Stimulated activated CD4-positive, alpha-beta T cell treated with anti-CD3 and anti-CD28 coated beads, Interleukin-1b, Interleukin-23, amount 100 ng/mL, for 1 hour (primary cell): ENCODE data around the gene ARVCF.
A peak's percentile ranks its signal among the peaks of the same experiment; 100 is the strongest.

Experiments used
- DNase-seq, 2 donors: peaks; one replicate each; pipeline ENCODE4 v3.0.0-alpha.2; 2020; ENCODE audit warnings: low read depth in 2 of 2

ARVCF gene

GRCh38 chr22:19973551-19974267 lies 42.9 kb downstream of the ARVCF start:
- DNase-seq = no peak

DNA sequence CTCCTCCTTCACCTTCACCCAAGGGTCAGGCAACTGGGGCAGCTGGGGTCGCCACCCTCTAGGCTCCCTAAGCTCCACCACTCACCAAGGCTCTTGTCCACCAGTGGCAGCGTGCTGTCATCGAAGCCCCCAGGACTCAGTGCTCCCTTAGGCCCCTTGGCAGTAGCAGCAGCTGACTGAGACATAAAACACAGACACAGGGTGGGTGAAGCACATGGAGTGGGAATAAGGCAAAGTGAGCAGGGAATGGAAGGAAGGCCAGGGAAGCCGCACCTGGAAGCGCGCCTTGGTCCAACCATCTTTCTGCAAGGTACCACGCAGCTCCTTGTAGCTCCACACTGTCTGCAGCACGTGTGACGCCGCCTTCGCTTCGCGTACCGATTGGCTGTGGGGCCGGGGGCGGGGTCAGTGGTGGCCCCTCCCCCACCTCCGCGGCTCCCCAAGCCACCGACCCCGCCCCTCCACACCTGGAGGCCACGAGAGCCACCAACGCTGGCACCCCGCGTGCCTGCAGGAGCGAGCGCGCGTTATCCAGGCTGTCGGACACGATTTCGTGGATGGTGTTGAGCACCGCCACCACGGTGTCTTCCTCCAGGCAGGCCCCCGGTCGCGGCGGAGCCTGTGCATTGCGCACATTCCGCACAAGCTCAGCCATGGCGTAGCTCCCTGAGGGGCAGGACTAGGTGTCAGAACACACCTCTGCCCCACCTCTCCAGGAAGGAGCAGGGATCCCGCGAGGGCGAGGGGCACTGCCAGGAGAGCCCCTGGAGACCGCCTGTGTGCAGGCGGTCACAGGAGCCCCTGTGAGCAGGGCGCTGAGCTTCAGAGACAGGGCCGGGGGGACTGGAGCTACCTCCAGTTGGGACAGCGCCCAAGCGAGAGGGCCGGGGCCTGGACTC lies 43.7 kb downstream of the ARVCF start:
- no peak for DNase-seq

GRCh38 chr22:19972251-19972650 lies 44.4 kb downstream of the ARVCF start:
- DNase-seq = no peak

DNA sequence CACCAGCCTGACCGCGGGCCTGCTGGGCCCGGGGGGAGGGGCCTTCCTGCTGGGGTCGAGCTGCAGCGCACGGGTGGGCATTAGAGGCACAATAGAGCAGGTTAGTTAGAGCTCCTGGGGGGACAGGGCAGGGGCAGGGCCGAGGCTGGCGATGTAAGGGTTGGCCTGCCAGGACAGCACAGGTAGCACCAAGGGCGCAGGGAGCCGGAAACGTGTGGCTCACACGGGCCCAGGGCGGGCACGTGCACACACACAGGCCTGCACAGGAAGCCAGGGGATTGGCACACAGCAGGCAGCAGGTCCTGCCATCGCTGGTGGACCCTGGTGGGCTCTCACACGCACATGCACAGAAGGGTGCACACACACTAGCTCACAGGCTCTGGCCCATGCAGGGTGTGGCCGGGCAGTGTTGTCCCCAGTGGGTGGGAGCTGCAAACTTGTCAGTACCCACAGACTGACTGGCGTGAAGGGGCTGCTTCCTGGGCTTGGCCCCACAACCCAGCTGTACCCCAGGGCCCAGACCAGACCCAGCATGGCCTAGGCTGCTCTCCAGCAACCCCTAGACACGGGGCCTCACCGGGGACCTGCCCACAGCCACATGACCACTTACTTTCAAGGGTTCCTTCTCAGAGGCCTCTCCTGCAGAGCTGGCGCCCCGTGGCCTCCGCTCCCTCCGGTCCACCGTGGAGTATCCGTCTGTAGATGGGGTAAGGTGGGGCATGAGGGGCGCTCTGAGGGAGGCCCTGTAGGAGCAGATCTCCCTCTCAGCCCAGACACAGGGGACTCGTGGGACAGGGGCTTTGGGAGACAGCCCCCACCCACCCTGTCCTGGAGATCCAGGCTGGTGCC lies 45.1 kb downstream of the ARVCF start:
- DNase-seq = no peak

DNA sequence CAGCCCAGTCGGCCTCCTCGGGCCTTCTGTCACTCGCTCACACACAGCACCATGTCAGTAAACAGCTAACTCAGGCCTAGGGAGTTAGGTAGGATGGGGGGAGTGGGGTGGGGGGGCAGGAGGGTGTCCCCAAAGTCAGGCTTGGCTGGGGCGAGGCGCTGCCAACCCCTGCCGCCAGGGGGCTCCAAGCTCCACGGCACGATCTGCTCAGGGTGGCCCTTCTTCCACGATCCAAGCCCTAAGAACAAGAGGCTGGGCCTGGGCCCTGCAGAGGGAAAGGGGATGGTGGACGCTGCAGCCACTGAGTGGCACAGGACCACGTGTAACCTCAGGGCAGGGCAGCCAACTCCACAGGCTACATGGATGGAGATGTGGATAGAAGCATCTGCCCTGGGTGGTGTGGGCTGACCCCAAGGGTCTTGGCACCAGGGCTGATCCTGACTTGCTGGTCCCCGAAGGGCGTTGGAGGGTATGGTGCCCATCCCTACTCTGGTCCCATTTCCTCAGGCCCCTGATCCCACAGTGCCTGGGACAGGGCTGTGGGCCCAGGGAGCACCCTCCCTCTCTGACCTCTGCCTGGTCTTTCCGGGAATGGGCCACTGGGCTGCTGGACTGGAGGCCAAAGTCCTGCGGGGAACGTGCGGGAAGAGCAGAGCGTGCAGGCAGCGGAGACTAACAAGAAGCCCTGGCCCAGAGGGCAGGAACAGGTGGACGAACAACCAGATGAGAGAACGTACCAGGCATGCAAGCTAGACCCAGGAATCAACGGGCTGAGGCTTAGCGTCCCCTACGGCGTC lies 45.9 kb downstream of the ARVCF start:
- DNase-seq = peak; percentile 49 to 75

- no peak for DNase-seq
Observed at GRCh38 chr22:19970031-19970478, 46.6 kb downstream of the ARVCF start.

- no peak for DNase-seq
Observed at GRCh38 chr22:19969141-19969928, 47.3 kb downstream of the ARVCF start.

GRCh38 chr22:19968450-19968891 lies 48.2 kb downstream of the ARVCF start:
- DNase-seq = no peak

DNA sequence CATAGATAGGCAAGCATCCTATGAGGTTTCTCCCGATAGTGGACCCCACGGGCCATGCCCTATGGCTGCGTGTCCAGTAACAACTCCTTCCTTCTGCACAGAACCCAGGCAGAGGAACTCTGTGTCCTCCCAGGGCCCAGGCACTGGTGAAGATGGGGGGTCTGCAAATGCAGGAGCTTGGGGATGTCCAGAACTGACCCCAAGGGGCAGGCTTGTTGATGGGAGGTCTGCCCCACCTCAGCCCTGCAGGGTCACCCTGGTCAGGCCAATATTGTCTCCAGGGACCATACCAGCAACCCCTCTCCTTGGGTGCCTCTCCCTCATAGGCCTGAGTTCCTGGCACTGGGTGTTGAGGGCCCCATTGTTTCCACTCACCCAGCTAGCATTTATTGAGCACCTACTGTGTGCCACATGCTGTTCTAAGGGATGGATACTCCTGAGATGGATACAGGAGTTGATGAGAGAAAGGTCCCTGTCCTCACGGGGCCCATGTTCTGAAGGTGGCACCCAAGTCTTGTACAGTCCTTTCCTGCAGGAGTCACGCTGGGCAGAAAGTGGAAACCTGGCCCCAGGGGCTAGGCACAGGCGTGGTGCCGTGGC lies 48.7 kb downstream of the ARVCF start:
- DNase-seq = no peak

DNA sequence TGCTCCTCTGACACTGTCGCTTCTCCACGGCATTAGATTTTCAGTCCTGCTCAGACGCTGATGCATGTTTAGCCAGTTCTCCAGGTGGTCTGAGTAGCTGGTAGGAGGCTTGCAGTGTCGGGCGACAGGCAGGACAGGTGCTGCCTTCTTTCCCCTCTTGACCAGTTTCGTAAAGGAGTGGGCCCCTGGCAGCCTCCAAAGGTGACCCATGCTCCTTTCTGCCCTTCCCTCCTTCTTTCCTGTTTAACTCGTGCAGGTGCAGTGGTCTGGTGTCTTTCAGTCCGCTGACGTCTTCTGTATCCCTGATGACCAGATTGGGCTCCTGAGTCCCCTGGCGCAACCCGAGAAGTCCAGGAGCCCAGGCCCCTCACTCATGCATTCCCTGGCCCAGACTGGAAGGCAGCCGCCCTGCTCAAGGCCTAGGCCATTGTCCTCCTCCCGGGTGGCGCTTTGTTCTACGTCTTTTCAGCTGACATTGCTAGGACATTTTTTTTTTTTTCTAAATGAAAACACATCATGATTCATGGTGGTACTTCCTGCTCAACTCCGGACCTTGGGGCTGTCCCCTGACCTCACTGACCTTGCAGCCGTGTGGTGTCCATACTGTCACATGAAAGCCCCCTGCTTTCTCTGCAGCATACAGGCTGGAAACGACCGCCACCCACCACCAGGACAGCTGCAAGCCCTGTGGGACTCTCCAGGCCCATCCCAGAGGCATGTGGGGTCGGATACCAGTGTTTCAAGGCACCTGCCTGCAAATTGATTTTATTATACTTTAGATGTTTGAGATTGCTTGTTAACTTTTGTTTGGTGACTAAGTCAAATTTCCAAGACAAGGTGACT lies 49.5 kb downstream of the ARVCF start:
- no peak for DNase-seq

DNA sequence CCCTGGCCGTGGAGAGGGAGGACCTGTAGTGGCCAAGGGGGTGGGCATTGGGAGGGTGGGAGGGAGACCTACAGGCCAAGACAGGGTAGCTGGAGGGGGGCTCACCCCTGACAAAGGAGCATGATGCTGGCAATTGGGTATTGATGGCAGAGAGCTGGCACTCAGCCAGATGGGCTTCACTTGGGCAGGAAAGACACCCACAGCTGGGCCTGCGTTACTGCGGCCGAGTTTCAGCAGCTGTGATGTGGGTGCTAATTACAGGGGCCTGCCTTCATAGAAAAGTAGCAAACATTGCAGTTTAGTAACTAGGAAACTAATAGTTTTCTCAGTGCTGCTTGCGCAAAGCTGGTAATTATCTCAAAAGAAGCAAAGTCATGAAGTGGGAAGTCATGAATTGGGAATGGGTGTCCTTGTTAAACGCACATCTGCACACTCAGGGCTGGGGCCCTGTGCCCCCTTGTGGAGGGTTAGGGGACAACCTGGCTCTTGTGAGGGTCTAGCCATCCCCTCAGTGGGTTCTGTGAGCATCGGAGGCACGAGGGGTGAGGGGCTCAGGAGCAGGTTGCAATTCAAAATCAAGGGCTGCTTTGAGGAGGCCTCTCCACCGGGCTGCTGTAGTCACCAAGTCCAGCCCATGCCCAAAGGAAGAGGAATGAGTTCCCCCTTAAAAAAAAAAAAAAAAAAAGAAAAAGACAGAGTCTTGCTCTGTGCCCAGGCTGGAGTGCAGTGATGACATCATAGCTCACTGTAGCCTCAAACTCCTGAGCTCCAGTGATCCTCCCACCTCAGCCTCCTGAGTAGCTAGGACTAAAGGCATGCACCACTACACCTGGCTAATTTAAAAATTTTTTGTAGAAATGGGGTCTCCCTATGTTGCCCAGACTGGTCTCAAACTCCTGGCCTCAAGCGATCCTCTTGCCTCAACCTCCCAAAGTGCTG lies 50.6 kb downstream of the ARVCF start:
- no peak for DNase-seq

- DNase-seq = no peak
Observed at GRCh38 chr22:19964701-19965386, 51.8 kb downstream of the ARVCF start.

DNA sequence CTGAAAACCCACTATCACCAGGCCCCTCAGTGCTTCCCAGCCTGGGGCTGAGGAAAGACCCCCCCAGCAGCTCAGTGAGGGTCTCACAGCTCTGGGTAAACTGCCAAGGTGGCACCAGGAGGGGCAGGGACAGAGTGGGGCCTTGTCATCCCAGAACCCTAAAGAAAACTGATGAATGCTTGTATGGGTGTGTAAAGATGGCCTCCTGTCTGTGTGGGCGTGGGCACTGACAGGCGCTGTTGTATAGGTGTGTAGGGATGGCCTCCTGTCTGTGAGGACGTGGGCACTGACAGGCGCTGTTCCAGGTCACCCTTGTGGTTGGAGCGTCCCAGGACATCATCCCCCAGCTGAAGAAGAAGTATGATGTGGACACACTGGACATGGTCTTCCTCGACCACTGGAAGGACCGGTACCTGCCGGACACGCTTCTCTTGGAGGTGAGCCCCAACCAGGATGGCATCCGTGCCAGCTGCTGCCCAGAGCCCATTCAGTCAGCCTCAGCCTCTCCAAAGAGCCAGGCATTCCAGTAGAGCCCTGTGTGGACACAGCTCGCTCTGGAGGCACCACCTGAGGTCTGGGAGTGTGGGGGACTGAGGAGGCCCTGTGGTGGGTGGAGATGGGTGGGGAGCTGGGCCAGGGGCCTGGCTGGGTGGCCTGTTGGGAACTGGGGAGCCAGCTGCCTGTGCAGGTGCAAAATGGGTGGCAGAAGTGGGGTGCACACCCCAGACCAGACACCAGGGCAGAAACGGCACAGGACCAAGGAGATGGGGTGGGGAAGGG lies 52.6 kb downstream of the ARVCF start:
- no peak for DNase-seq

DNA sequence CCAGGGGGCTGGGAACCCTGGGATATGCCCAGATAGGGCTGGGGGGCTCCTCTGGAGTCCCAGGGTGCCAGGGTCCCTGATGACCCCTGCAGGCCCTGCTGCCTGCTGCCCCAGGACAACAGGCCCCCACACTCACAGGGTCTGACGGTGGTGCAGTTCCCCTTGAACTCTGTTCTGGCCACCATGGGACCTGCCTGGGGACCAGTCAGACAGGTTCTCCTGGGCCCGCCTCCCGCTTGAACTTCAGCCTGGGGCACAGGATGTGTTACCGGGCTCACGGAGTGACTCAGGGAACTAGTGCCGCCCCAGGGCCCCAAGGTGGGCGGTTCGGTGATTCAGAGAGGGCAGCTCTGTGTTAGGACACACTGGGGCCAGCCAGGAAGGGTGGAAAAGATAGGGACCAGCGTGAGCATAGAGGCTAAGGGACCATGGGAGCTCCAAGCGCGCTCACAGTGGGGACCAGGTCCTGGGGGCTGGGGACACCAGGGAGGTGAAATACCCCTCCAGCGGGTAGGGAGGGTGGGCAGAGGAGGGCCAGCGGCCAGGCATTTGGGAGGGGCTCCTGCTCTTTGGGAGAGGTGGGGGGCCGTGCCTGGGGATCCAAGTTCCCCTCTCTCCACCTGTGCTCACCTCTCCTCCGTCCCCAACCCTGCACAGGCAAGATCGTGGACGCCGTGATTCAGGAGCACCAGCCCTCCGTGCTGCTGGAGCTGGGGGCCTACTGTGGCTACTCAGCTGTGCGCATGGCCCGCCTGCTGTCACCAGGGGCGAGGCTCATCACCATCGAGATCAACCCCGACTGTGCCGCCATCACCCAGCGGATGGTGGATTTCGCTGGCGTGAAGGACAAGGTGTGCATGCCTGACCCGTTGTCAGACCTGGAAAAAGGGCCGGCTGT lies 53.5 kb downstream of the ARVCF start:
- no peak for DNase-seq

DNA sequence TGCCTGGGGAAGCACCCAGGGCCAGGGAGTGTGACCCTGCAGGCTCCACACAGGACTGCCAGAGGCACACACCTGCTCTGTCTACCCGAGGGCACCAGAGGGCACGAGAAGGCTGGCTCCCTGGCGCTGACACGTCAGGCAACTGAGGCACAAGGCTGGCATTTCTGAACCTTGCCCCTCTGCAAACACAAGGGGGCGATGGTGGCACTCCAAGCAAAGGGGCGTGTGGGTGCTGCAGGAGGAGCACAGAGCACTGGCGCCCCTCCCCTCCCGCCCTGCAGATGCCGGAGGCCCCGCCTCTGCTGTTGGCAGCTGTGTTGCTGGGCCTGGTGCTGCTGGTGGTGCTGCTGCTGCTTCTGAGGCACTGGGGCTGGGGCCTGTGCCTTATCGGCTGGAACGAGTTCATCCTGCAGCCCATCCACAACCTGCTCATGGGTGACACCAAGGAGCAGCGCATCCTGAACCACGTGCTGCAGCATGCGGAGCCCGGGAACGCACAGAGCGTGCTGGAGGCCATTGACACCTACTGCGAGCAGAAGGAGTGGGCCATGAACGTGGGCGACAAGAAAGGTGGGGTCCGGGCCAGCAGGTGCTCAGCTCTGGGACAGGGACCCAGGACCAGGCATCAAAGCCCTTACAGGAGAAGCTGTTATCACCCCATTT lies 54.2 kb downstream of the ARVCF start:
- DNase-seq = peak in 1 of 2 donors; percentile 9
